Tibial nerve (tissue), 3 donors: ENCODE data around the gene IFITM5.
"Not testable (repeated sequence)": the region's sequence is repeated elsewhere in the genome, so short reads cannot be mapped to it uniquely, and the experiment has no call there.

ENCODE experiments used
- POLR2A ChIP-seq, 2 donors: fragments of 450-650 bp; IDR thresholded peaks; one replicate each; pipeline ENCODE4 v1.6.1; 2017; ENCODE audit warnings: antibody characterized with exemption in 2 of 2, mild to moderate bottlenecking in 2 of 2, moderate library complexity in 2 of 2
- TF ChIP-seq, protein P1 (sequence below), 5 experiments: fragments of 200-600 bp in 3 of 5; fragments of 450-650 bp in 2 of 5; sonication (generic) in 3 of 5; IDR thresholded peaks; one replicate each; pipeline ENCODE4 v1.5.1; 2016 to 2019; ENCODE audit warnings: antibody characterized with exemption in 5 of 5, mild to moderate bottlenecking in 3 of 5, moderate library complexity in 2 of 5

DNA sequence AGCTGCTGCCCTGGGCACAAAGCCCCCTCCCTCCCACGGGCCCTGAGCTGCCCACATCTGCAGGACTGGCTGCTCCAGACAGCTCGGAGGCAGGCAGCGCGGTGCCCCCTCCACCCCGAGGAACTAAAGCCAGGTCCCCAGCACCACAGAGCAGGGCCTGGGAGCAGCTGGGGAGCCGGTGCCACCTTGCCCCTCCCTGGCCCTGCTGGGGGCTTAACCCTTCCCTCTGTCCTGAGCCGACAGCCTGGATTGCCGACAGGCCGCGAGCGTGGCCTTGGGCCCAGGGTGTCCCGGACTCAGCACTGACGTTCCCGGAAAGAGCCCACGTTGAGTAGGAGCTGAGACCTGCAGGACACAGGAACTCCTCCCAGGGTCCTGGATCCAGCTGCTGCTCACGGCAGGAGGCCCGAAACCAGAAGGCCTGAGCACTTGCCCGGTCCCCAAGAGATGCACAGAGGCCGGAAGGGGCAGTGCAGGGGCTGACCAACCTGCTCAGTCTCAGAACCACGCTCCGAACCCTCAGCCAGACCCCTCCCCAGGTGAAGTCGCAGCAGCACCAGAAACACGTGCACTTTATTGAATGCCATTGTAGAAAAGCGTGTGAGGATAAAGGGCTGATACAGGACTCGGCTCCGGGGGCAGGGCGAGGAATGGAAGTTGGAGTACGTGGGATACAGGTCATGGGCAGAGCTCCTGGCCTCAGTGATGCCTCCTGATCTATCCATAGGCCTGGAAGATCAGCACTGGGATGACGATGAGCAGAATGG lies 20.0 kb upstream of the IFITM5 start:
- TF ChIP-seq, protein P1, sequence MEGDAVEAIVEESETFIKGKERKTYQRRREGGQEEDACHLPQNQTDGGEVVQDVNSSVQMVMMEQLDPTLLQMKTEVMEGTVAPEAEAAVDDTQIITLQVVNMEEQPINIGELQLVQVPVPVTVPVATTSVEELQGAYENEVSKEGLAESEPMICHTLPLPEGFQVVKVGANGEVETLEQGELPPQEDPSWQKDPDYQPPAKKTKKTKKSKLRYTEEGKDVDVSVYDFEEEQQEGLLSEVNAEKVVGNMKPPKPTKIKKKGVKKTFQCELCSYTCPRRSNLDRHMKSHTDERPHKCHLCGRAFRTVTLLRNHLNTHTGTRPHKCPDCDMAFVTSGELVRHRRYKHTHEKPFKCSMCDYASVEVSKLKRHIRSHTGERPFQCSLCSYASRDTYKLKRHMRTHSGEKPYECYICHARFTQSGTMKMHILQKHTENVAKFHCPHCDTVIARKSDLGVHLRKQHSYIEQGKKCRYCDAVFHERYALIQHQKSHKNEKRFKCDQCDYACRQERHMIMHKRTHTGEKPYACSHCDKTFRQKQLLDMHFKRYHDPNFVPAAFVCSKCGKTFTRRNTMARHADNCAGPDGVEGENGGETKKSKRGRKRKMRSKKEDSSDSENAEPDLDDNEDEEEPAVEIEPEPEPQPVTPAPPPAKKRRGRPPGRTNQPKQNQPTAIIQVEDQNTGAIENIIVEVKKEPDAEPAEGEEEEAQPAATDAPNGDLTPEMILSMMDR (IDR thresholded peaks at IDR 0.05) = peak in 2 of 5 experiments; percentile 37 to 41
- not testable (repeated sequence) for TF ChIP-seq POLR2A (IDR thresholded peaks at IDR 0.05)
